Kidney glomerular epithelial cell (primary cell): ENCODE results near the gene ZNF574.

Experiments
- DNase-seq: peaks from one replicate; lab custom pipeline; 2025; lab: John Stamatoyannopoulos, UW

The ZNF574 gene

DNA sequence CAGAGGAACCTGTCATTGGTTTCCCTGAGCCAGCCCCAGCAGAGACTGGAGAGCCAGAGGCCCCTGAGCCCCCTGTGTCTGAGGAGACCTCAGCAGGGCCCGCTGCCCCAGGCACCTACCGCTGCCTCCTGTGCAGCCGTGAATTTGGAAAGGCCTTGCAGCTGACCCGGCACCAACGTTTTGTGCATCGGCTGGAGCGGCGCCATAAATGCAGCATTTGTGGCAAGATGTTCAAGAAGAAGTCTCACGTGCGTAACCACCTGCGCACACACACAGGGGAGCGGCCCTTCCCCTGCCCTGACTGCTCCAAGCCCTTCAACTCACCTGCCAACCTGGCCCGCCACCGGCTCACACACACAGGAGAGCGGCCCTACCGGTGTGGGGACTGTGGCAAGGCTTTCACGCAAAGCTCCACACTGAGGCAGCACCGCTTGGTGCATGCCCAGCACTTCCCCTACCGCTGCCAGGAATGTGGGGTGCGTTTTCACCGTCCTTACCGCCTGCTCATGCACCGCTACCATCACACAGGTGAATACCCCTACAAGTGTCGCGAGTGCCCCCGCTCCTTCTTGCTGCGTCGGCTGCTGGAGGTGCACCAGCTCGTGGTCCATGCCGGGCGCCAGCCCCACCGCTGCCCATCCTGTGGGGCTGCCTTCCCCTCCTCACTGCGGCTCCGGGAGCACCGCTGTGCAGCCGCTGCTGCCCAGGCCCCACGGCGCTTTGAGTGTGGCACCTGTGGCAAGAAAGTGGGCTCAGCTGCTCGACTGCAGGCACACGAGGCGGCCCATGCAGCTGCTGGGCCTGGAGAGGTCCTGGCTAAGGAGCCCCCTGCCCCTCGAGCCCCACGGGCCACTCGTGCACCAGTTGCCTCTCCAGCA, 4.2 kb downstream of the ZNF574 start:
- DNase-seq: no peak

DNA sequence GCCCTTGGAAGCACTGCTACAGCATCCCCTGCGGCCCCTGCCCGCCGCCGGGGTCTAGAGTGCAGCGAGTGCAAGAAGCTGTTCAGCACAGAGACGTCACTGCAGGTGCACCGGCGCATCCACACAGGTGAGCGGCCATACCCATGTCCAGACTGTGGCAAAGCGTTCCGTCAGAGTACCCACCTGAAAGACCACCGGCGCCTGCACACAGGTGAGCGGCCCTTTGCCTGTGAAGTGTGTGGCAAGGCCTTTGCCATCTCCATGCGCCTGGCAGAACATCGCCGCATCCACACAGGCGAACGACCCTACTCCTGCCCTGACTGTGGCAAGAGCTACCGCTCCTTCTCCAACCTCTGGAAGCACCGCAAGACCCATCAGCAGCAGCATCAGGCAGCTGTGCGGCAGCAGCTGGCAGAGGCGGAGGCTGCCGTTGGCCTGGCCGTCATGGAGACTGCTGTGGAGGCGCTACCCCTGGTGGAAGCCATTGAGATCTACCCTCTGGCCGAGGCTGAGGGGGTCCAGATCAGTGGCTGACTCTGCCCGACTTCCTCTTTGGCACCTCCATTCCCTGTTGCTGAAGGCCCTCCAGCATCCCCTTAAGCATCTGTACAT, 4.9 kb downstream of the ZNF574 start:
- no peak for DNase-seq

DNA sequence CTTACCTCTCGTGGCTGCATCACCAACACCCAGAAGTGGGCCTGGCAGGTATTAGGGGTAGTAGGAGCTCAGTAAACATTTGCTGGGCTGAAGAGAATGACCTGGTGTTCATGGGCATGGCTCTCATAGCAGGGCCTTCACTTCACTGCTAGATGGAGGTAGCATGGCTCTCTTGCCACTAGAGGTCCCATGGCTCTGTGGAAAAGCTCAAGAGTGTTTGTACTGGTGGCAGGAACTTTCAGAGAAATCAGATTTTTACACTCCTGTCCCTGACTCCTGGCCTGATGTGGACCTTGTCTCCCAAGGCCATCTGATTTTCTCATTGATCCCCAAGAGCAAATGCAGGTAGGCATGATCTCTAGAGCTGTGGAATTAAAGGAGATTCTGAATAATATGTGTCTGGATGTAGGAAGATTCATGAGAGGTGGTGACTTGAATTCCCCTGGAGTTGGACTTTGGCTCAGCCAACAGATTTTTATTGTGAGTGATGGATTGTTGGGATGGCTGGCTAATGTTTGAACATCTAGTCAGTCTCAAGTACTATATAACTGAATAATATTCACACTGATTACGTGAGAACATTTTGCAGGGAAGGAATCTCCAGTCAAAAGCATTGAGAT, 5.7 kb downstream of the ZNF574 start:
- DNase-seq: peak; percentile 17

DNA sequence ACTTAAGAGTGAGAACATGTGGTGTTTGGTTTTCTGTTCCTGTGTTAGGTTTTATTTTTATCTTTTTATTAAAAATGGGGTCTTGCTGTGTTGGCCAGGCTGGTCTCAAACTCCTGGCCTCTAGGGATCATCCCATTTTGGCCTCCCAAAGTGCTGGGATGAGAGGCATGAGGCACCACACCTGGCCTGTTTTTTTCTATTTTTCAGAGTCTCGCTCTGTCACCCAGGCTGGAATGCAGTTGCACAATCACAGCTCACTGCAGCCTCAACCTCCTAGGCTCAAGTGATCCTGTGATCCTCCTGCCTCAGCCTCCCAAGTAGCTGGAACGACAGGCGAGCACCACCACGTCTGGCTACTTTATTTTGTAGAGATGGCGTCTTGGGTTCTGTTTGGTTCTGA, 7.6 kb downstream of the ZNF574 start:
- no peak for DNase-seq

DNA sequence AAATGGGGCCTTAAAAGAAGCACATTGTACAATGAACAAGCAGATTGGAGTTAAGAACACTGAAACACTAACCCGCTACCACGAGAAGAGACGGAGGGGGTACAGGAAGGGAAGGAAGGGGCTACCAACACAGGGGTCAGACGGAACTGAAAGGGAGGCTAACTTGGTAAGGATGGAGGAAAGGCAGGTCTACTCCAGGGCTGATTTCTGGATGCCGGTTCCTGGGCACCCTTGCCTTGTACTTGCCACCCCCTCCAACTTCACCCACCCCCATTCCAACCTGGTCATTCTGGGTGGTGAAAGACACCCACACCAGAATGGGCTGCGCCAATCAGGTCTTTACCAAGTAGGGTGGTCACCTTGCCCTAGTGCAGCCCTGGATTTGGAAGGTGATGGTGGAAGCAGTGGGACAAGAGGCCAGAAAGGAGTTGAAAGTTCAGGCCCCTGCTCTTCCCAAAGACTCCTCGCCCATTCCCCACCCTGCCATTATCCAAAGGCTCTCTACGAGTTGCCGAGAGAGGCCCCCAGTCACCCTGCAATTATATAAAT, 10.3 kb downstream of the ZNF574 start:
- no peak for DNase-seq

DNA sequence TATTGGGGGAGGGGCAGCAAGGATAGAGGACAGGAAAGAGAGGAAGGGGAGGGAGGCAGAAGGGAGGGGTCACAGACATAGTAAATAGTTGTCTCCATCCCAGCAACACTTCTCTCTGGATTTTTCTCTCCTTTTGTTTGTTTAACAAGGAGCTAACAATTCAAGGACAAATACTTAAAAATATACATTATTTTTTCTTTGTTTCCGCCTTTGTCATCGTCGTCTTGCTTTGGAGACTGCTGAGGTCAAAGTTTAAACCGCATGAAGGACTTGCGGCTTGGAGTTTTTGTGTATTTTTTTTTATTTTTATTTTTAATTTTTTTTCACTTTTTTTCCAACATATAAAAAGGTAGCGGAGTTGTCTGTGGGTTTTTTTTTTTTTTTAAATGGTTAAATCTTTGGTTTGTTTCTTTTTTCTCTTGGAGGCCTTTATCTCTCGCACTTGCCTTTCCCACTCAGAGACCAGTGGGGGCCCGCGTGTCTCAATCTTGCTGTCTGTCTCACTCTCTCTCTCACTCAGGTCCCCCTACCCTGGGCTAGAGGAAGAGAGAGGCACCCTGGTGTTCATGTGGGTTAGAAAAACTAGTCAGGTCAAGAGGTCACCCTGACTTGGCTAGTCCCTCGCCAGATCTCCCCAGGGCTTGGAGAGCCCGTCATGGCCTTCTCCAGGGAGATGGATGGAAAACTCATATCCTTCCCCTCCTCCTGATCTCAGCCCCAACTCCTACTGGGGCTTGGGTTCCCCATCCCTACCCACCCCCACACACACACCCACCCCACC, 11.0 kb downstream of the ZNF574 start:
- DNase-seq: no peak

DNA sequence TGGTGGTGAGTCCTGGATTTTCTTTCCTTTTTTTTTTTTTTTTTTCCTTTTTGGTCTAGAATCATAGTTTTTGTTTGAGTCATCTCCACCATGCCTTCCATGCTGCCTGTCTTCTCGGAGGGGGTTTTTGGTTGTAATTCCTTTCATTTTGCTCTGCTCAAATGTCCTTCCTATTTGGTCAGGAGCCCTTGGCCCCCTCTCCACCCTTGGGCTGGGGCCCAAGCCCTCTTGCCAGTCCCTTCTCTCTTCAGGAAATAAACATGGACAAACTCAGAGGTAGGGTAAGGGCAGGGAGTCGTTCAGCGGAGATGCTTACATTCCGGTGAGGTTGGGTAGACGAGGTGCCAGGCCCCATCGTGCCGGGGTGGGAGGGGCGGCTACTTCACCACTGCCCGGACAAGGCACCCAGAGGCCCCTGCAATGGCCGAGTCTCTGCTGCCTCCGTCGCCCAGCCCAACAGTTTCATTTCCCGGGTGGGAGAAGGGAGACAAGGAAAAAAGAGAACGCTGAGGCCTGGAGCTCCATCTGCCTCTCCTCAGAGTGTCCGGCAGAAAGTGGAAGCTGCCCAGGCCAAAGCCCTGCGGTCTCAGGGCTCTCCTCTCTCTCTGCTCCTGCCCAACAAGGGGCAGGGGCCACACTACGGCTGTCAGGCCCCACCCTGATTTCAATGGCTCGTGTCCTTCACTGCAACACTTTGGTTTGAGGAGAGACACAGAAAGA, 12.7 kb downstream of the ZNF574 start:
- peak; percentile 20 for DNase-seq

DNA sequence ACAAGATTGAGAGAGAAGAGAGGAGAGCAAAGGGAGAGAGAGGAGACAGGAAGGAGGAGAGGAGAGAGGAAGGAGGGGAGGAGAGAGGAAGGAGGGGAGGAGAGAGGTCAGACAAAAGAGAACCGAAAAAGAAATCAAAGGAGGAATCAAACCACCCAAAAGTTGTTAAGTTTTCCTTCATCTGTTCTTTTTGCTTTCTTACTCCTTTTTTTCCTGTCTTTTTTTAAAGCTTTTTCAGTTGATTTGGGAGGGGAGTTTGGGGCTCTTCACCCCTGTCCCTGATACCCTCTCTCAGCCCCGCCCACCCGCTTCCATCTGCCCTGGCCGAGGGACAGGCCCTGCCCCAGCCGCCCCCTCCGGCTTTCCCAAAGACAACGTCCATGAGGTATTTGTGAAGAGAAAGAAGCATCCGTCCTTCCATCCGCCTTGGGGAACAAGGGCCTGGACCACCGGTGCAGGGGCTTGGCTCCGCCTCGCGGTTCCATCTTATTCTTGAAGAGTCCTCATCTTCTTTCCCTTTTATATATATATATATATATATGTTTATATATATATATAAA, 13.3 kb downstream of the ZNF574 start:
- DNase-seq: no peak

DNA sequence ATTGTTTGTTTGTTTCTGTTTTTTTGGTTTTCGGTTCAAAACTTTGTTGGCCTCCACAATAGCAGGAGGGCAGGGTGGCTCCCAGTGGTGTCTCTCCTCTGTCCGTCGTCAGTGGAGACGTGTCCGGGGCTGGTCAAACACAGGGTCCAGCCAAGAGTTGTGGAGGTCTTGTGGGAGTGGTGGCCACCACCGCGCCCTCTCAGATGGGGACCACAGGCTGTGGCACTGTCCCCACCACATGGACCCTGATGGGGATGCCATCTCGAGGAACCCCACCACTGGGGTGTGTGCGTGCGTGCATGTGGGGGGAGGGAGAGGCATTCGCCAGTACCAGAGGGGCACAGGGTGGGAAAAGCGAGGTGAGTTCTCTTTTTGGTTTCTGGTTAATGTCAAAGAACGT, 13.8 kb downstream of the ZNF574 start:
- no peak for DNase-seq

DNA sequence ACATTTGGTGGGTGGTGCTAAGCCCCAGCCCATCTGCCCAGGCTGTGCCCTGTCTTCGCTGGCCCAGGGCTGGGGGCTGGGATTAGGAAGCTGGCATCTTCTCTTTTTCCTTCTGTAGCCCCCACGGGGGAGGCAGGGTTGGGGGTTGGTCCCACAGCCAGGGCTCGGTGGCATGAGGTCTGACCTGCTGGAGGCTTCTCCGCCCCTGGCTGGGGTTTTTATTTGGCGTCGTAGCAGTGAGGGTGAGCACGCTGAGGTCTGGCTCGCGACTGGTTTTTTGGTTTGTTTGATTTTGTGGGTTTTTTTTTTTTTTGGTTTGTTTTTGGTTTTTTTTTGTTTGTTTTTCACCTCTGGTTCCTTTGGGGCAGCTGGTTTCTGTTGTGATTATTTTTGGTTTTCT, 14.7 kb downstream of the ZNF574 start:
- no peak for DNase-seq

DNA sequence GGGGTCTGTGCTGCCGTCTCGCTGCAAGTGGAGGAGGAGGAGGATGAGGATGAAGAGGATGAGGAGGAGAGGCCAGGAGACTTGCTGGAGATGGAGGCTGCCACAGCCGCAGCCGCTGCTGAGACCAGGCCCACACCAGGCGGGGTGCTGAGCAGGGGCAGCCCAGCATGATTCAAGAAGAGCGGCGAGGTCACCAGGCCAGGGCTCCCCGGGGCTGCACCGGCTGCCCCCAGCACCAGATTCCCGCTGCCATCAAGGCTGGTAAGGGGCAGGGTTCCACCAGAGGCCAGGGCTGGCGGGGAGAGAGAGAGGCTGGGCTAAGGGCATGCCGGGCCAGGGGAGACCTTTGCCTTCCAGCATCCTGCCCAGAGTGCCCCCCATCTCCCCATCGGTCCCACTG, 15.3 kb downstream of the ZNF574 start:
- DNase-seq: no peak

DNA sequence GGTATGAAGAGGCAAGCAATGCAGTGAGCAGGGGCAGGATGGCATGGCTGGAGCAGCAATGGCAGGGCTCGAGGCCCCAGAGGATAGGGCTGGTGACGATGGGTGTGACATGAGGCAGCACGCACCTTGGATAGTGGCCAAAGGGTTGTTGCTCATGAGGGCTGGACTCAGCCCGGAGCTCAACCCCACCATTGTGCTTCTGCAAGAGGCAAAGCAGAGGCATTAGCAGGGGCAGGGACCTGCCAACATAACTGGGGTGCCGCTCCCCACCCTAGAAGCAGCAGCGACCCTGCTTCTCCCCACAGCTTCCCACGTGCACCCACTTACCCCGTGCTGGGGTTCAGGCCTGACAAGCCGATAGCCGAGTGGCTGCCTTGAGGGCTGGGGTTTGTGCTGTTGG, 15.8 kb downstream of the ZNF574 start:
- no peak for DNase-seq

DNA sequence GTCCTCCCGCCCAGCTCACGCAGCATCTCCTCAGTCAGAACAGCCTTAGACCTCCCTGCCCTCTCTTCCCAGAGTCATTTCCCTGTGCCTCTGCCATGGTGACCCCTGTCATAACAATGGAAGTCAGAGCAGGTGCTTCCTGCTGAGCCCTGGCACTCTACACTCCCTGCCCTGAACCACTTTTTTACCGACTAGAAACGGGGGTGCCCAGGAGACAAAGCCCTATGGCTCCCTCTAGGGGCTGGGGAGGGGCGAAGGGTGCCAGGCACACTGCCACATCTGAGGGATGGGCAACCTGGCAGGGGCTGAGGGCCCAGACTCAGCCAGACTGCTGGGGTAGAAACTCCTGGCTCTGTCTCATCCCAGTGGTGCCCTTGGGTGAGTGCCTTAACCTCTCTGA, 16.4 kb downstream of the ZNF574 start:
- no peak for DNase-seq

DNA sequence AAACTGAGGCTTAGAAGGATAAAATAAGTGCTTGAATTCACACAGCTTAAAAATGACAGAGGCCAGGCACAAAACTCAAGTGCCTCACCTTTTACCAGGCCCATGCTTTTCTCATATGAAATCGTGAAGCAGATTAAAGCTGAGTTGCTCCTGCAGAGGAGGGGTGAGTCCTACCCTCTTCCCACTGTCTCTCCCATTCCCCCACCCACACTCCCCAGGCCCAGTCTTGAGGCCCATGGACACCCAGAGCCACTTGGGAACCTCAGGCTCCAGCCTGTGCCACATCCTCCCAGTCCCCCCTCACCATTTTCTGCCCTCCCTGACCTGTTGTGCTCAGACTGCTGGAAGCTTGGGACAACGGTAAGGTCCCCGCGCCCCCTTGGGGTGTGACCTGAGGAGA, 17.5 kb downstream of the ZNF574 start:
- DNase-seq: no peak

DNA sequence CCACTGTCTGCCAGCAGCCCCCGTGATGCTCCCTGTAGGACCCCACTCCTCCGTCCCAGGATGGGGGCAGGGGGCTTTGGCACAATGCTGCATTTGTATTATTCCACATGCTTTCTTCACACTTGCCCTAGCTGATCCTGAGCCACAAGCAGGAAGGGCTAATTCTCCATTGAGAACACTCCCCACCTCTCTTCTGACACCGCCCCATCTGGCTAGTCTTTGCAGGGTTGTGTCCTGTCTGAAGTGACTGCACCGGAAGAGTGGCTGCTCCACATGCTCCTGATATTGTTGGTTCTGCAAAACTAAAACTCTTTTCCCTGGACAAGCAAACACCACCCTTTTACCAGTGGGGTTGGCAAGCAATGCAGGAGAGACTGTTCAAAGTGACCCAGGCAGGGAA, 18.0 kb downstream of the ZNF574 start:
- no peak for DNase-seq

DNA sequence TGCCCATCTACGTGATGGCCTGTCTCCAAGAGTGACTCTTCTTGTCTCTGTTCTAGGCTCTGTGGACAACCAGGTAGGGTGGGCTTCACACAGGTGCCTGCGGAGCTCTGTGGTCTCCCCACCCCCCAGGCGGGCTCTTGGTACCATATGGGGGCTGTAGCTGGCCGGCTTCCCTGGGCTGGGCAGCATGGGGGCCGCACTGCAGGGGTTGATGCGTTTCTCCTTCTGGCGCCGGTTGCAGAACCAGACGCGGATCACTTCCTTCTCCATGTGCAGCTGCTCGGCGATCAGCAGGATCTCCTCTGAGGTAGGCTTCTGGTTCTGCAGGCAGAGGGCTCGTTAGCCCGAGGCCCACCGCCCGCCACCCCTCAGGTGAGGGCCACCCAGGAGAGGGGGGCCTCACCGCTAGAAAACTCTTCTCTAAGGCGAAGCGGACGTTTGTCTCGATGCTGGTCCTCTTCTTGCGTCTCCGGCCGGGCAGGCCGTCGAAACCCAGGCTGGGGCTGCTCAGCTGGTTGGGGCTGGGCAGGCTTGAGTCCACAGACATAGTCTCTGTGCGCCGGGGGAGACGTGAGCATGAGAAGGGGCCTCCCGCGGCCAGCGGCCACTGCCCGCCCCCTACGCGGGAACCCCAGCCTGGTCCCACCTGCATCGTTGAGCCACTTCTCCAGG, 19.3 kb downstream of the ZNF574 start:
- DNase-seq: no peak

DNA sequence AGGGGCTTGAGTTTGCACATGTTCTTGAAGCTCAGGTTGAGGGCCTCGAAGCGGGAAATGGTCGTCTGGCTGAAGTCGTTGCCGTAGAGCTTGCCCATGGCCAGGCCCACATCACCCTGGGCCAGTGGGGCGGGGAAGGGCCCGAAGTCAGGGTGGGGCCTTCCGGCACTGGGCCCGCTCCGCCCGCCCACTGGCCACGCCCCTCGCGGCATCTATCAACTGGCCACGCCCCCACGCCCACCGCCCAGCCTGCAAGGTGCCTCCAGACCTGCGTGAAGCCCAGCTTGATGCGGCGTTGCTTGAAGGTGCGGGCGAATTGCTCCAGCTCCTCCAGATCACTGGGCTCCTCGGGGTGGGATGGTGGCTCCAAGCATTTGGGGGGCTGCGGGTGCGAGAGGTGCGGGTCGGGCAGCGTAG, 19.9 kb downstream of the ZNF574 start:
- DNase-seq: no peak

DNA sequence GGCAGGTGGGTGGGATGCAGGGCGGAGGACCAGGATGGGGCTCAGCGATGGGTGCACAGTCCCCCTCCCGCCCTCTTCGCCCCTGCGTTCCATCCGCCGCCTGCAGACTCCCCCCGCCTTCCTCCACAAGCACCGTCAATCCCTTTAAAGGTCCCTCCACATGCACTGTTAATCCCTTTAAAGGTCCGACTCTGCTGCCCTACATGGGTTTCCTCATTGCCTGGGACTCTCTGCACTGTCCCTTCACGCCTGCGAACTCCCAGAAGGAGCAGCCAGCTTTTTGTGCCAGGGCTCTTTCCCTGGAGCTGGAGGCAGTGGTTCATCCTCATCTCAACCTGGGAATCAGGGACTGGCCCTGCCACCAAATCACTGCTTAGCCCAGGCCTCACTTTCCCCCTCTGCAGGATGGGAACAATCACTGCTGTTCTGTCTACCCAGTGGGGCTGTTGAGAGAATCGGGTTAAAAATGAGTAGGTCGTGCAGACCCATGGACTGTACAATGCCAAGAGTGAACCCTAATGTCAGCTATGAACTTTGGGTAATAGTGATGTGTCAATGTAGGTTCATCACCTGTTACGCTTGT, 20.4 kb downstream of the ZNF574 start:
- DNase-seq: no peak

DNA sequence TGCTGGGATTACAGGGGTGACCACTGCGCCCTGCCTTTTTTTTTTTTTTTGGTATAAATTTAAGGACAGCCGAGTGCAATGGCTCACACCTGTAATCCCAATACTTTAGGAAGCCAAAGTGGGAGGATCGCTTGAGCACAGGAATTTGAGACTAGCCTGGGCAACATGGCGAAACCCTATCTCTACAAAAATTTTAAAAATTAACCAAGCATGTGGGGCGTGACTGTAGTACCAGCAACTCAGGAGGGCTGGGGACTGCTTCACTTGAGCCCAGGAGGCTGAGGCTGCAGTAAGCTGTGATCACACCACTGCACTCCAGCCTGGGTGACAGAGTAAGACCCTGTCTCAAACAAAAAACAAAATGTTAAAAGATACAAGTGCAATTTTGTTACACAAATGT, 21.5 kb downstream of the ZNF574 start:
- DNase-seq: no peak

DNA sequence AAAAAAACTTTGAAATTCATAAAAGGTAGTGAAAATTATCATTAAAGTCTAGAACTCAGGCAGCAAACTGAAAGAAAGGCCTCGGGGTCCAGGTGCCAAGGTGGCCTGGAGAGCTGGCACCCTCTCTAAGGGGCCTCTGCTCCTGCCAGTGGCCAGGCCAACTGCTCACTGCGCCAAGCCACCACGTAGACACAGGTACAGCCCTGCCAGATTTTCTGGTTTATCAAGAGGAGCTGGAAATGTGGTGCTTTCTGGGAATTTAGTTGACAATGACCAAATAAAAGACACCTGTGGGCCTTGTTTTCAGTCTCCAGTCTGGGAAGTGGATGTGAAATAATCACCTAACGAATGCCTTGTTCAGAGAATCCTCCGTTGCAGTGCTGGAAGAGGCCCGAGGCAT, 22.8 kb downstream of the ZNF574 start:
- no peak for DNase-seq
